ENCODE data around the gene CNNM1.

GRCh38 chr10:99403674-99404073 lies 74.5 kb downstream of the CNNM1 start:
- TF ChIP-seq POLR2AphosphoS5 (IDR thresholded peaks at IDR 0.05; ENCODE audit: low read depth, low read length) (no peak), TAF1 (IDR thresholded peaks at IDR 0.05; ENCODE audit: borderline replicate concordance, insufficient read depth, low read length) (no peak), FOXP2 (optimal IDR thresholded peaks at IDR 0.05; ENCODE audit: borderline replicate concordance, extremely low read depth, extremely low read length, insufficient read depth) (no peak), REST (IDR thresholded peaks at IDR 0.05; ENCODE audit: insufficient read depth in 1 of 2, low read depth in 2 of 2, low read length in 2 of 2) (no peak)

All from PFSK-1 (cell line).